Type B pancreatic cell (in vitro differentiated cells): ENCODE results near the gene HS6ST1. TPM values are rescaled to one million over a fixed set of nuclear protein-coding genes. Genes with fewer than 3 reads are reported as not detected.
A peak's percentile ranks its signal among the peaks of the same experiment; 100 is the strongest.

Source experiments
- DNase-seq: peaks from one replicate; pipeline ENCODE4 v3.0.0; 2021; ENCODE audit warnings: mixed read lengths; ENCODE audit not compliant: unreplicated experiment; ENCODE audit errors: extremely low spot score
- H3K27ac Mint-ChIP-seq: 2 replicates; pipeline ENCODE4 v1.8.0; 2021; ENCODE audit warnings: mild to moderate bottlenecking, mixed read lengths
- H3K27me3 Mint-ChIP-seq: 2 replicates; pipeline ENCODE4 v1.8.0; 2021; ENCODE audit warnings: mixed read lengths
- H3K36me3 Mint-ChIP-seq: 2 replicates; pipeline ENCODE4 v1.8.0; 2021; ENCODE audit warnings: mixed read lengths
- H3K4me1 Mint-ChIP-seq: one replicate; pipeline ENCODE4 v1.8.0; 2021; ENCODE audit warnings: mixed read lengths; ENCODE audit not compliant: unreplicated experiment
- H3K4me3 Mint-ChIP-seq: 2 replicates; pipeline ENCODE4 v1.8.0; 2021; ENCODE audit warnings: mild to moderate bottlenecking, mixed read lengths
- H3K9me3 Mint-ChIP-seq: 2 replicates; pipeline ENCODE4 v1.8.0; 2021; ENCODE audit warnings: mixed read lengths
- total RNA-seq: library from RNA; stranded (reverse); gene quantifications from 2 replicates; pipeline ENCODE4 v1.2.1, GENCODE V29; 2021; ENCODE audit warnings: low replicate concordance
- TF ChIP-seq, protein P1 (sequence below): fragments of 200-600 bp; sonication (generic); conservative IDR thresholded peaks from 2 replicates; pipeline ENCODE4 v1.5.0; 2021; ENCODE audit warnings: antibody characterized with exemption, mild to moderate bottlenecking

The HS6ST1 gene
- total RNA-seq, 1 donor from 2014 or later = 75.2 TPM

DNA sequence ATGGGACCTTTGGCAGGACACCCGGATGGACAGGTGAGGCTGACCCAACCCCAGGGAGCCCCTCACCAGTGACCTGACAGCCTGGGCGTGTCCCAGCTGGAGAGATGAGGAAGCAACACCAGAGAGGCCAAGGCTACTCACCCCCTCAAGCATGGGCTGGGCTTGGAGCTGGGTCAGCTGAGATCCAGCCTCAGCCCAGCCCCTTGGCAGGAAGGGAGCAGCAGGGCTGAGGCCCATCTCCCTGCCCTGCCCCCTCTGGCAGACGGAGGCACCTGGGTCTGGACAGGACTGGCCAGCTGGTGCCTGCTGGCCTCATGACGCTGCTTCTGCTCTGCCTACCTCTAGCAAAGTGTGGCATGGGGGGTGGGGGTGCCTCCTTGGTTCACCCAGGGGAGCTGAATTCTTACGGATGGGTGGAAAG lies 37.8 kb downstream of the HS6ST1 start:
- TF ChIP-seq, protein P1, sequence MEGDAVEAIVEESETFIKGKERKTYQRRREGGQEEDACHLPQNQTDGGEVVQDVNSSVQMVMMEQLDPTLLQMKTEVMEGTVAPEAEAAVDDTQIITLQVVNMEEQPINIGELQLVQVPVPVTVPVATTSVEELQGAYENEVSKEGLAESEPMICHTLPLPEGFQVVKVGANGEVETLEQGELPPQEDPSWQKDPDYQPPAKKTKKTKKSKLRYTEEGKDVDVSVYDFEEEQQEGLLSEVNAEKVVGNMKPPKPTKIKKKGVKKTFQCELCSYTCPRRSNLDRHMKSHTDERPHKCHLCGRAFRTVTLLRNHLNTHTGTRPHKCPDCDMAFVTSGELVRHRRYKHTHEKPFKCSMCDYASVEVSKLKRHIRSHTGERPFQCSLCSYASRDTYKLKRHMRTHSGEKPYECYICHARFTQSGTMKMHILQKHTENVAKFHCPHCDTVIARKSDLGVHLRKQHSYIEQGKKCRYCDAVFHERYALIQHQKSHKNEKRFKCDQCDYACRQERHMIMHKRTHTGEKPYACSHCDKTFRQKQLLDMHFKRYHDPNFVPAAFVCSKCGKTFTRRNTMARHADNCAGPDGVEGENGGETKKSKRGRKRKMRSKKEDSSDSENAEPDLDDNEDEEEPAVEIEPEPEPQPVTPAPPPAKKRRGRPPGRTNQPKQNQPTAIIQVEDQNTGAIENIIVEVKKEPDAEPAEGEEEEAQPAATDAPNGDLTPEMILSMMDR = no peak
- Mint-ChIP-seq H3K4me3 (no peak overlapping the region), H3K27me3 (no peaks in the 10 kb centered on the region), H3K36me3 (no peaks in the 10 kb centered on the region), H3K9me3 (no peaks in the 10 kb centered on the region), H3K4me1 (peaks cover 11% of the 10 kb centered on the region), H3K27ac (peak overlapping the region; percentile 59)
- DNase-seq = no peak

DNA sequence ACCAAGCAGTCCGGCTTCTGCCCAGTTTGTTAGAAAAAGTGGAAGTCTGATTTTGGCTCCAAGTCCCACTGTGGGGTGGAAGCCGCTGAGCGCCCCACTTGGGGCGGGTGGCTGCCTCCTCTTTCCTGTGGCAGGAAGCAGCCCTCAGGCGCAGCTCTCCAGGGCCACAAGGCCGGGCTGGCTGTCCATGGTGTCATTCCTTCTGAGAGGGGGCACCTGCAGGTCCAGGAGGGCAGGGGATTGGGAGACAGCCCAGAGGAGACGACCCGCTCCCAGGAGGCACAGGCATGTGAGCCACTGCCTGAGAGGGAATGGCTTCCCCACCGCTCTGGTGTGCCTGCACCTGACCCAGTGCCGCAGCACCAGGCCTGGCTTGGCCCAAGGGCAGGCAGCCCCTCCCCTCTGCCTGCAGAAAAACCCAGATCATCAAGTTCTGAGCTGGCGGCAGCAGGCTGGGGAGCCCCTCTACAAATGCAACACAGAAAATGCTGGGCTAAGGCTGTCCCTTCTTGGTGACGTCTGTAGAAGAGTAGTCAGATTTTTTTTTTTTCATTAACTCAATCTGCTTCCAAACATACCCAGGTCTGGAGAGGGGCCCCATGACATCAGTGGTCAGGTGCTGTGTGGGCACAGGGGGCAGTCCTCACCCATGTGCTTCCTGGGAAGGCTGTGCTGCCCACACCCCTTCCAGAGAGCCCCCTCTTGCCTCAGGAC lies 38.4 kb downstream of the HS6ST1 start:
- H3K4me3 Mint-ChIP-seq = no peak overlapping the region
- TF ChIP-seq, protein P1 = no peak
- H3K27ac Mint-ChIP-seq = peak overlapping the region; percentile 59

DNA sequence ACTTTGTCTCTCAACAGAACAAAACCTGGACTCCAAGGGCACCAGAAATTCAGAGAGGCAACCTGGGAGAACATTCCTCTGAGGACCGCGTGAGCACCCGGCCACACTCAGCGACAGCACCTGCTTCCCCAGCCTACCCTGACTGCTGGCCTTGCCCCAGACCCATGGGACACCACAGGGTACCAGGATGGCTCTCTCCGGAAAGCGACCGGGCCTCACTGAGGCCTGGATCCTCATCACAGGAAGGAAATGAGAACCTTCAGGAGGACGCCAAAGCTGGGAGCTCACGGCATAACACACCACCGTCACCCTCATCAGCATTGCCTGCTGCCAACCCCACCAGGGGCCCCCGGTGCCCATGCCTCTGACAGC lies 38.9 kb downstream of the HS6ST1 start:
- Mint-ChIP-seq H3K4me1 (peaks cover 11% of the 10 kb centered on the region), H3K4me3 (no peak overlapping the region), H3K27ac (no peak overlapping the region), H3K36me3 (peaks cover 11% of the 10 kb centered on the region), H3K27me3 (no peaks in the 10 kb centered on the region), H3K9me3 (no peaks in the 10 kb centered on the region)
- DNase-seq = no peak
- TF ChIP-seq, protein P1 = no peak

More for the DNA sequence above, 38.4 kb downstream of the HS6ST1 start:
- Mint-ChIP-seq H3K9me3 (no peaks in the 10 kb centered on the region), H3K4me1 (peaks cover 11% of the 10 kb centered on the region), H3K36me3 (peaks cover 6% of the 10 kb centered on the region), H3K27me3 (no peaks in the 10 kb centered on the region)
- no peak for DNase-seq

DNA sequence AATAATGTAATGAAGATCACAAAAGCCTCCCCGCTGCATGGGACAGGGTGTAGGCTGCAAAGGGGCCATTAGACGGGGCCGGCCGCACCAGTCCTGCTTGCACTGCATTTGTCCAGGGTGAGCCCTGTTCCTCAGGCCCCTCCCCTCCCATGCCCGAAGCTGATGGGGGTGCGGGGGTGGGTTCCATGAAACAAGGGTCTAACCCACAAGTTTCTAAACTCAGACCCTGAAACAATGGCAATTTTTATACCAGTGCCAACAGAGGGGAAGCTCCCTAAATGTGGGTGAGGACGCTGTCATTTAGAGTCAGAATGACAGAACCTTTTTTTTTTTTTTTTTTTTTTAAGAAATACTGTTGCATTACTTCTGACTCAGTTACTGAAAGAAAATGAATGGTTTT lies 39.7 kb downstream of the HS6ST1 start:
- TF ChIP-seq, protein P1 = no peak
- Mint-ChIP-seq H3K27ac (no peak overlapping the region), H3K4me3 (no peak overlapping the region), H3K27me3 (no peaks in the 10 kb centered on the region), H3K36me3 (peaks cover 16% of the 10 kb centered on the region), H3K9me3 (no peaks in the 10 kb centered on the region), H3K4me1 (peaks cover 11% of the 10 kb centered on the region)
- DNase-seq = no peak

DNA sequence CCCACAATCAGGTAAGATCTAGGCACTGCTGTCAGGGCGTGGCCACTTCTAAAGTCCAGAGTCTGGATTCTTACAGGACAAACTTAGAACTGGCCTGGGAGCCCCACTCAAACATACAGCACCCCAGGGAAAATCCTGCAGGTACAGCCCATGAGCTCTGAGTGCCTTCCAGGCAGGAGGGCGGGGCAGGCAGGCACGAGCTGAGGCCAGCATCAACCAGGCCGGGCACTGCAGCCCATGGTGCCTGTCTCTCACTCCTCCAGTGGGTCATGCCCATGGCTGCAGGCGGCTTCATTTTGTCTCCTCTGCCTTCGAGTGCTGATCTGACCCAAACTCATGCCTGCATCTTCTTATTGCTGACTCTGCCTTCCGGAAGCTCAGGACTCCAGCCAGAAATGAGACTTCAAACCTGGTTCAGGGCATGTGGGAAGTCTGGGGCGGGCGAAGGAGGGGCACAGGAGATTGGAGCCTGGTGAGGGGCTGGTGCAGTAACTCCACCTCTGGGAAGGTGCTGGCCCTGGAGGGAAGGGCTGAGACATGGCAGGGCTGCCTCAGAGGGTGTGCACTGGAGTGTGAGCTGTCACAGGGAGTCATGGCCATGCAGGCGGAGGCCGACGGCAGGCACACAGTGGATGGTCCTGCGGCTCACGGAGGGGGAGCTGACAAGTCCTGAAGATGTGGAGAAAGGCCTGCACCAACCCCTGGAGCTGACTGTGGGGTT lies 40.5 kb downstream of the HS6ST1 start:
- no peaks in the 10 kb centered on the region for H3K9me3 Mint-ChIP-seq
- DNase-seq = no peak
- peak overlapping the region; percentile 41 for H3K27ac Mint-ChIP-seq
- peaks cover 11% of the 10 kb centered on the region for H3K4me1 Mint-ChIP-seq
- H3K27me3 Mint-ChIP-seq = no peaks in the 10 kb centered on the region
- H3K36me3 Mint-ChIP-seq = peaks cover 19% of the 10 kb centered on the region
- TF ChIP-seq, protein P1 = no peak
- no peak overlapping the region for H3K4me3 Mint-ChIP-seq
